Suppressor macrophage (primary cell): Measurements from ENCODE around the gene KLB.
"Not testable (repeated sequence)": the region's sequence is repeated elsewhere in the genome, so short reads cannot be mapped to it uniquely, and the experiment has no call there.

Experiments
- DNase-seq, 4 experiments: peaks; one replicate each; pipeline ENCODE4 v3.0.0-alpha.2; 2020 to 2022
- total RNA-seq, 17 experiments: gene quantifications; one replicate each; lab custom pipeline; 2026; ENCODE audit warnings: mixed read lengths in 6 of 17, inconsistent platforms in 3 of 17; lab: John Stamatoyannopoulos, UW

Gene KLB
- total RNA-seq: 0 to 2.0 (median 0) reads per million in 17 experiments

DNA sequence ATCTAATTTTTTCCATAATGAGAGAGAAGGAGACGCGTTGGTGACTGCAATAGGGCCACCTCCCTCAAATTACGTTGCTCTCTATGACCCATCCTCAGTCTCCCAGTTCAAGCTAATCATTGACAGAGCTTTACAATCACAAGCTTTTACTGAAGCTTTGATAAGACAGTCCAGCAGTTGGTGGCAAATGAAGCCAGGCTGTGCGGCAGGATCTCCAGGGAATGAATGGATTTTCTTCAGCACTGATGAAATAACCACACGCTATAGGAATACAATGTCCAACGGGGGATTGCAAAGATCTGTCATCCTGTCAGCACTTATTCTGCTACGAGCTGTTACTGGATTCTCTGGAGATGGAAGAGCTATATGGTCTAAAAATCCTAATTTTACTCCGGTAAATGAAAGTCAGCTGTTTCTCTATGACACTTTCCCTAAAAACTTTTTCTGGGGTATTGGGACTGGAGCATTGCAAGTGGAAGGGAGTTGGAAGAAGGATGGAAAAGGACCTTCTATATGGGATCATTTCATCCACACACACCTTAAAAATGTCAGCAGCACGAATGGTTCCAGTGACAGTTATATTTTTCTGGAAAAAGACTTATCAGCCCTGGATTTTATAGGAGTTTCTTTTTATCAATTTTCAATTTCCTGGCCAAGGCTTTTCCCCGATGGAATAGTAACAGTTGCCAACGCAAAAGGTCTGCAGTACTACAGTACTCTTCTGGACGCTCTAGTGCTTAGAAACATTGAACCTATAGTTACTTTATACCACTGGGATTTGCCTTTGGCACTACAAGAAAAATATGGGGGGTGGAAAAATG lies at the start of gene KLB:
TSS of gene KLB (plus strand) at position 168 of the 821 bp plus-strand sequence. CDS start at position 188, 20 bp downstream.
- no peak for DNase-seq

- no peak for DNase-seq
Observed at GRCh38 chr4:39357002-39357401, 49.7 kb upstream of the KLB start.

DNA sequence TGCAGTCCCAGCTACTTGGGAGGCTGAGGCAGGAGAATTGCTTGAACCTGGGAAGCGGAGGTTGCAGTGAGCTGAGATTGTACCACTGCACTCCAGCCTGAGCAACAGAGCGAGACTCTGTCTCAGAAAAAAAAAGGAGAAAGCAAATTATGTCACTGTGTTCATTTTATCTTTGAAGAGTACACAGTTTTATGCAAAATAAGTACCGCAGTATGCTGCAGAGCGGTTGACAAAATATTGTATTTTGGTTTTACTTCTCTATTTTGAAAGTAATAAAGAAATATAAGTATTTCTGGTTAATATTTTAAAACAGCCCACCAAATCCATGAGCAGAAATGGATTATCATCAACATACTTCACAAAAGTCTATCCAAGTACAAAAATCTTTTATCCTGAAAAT lies 46.1 kb upstream of the KLB start:
- DNase-seq: not testable (repeated sequence)

DNA sequence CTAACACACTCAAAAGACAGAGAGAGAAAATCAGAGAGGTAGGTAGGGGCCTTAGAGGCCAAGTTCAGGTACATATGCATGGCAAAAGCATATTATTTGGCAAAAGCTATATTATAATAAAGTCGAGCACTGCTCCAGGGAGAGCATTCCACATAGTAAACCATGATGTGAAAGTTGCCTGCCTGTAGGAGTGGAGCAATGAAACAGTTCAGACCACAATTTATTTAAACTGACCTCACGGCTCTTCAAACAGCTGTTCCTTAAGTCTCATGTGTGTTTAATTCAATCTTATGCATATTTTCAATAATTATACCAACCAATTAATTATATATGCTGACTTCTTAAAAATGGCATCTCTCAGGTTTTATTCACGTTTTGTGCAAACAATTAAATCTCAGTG lies 43.9 kb upstream of the KLB start:
- DNase-seq: no peak

GRCh38 chr4:39363773-39364393 lies 42.8 kb upstream of the KLB start:
- DNase-seq: no peak

DNA sequence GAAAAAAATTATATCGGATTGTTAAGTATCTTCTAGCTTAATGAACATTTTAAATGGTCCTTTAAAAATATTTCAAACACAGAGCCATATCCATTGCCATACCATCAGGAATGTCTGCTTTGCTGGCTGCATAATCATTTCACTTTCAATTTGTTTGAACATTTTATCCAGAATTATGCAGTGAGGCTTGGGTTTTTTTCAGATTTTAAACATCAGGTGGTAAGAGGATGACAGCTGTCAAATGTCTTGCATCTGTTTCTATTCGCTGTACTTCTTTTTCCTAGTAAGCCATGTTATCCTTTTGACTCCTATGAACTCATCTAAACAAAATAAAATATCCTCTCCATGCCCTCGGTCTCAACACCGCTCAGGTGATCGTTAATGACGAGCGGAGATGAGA lies 41.4 kb upstream of the KLB start:
- no peak for DNase-seq

GRCh38 chr4:39365830-39366771 lies 40.6 kb upstream of the KLB start, which contains the start of gene RFC1:
Gene RFC1 (minus strand): TSS chr4:39366362. CDS start chr4:39366241, 121 bp downstream.
- DNase-seq: peak; percentile 94 to 97 (median 95)

DNA sequence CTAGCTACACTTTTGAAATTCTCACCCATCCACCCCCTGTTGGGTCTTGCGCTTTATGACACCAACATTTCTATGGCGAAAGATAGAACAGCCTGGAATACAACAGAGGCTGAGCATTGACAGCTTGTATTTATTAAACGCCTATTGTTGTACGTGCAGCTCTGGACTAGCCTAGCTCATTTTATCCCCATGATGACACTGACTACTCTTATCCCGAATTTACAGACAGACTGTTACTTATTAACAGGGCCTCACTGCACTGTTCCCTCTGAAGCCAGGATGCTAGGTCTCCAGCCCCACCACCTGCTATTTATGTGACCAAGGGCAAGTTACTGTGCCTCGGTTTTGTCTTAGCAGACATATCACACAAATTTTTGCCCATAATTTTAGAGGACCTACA lies 39.6 kb upstream of the KLB start:
- DNase-seq: no peak

GRCh38 chr4:39369301-39369700 lies 37.4 kb upstream of the KLB start:
- DNase-seq: no peak

DNA sequence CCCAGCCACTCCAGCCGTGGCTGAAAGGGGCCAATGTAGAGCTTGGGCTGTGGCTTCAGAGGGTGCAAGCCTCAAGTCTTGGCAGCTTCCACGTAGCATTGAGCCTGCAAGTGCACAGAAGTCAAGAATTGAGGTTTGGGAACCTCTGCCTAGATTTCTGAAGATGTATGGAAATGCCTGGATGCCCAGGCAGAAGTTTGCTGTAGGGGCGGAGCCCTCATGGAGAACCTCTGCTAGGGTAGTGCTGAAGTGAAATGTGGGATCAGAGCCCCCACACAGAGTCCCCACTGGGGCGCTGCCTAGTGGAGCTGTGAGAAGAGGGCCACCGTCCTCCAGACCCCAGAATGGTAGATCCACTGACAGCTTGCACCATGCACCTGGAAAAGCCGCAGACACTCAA lies 35.5 kb upstream of the KLB start:
- DNase-seq: not testable (repeated sequence)

DNA sequence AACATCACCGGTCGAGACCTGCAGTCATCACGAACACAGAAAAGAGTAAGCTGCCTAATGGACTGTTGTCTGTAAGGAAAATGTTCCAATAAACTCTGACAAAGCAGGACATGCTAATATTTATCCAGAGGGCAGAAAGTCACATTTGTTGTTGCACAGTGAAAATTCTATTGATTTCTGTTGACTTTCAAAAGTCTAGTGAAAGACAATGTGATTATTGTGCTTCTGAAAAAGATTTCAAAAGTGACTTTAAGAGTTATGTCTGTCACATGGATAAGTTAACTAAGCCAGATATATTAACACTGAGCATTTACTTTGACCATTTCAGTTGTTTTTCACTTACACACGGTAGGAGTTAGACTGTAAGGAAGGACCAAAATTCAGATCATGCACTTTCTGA lies 31.3 kb upstream of the KLB start:
- no peak for DNase-seq

GRCh38 chr4:39383690-39384089 lies 23.0 kb upstream of the KLB start:
- no peak for DNase-seq

- DNase-seq: no peak
Observed at GRCh38 chr4:39384563-39384962, 22.2 kb upstream of the KLB start.

DNA sequence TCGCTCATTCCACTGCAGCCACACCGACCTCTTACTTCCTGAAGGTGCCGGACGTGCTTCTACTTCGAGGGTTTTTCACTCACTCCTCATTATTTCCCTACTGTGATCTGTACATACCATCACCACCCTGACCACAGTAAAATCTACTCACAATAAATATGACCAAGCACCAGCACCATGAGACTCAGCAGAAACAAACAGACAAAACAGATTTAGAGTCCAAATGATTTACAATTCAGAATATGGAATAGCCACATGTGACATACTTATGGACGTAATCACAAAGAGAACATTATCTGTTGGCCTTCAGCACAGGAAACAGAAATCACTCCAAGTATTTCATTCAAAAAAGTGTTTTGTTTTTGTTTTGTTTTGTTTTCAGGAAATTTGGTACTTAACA lies 16.1 kb upstream of the KLB start:
- no peak for DNase-seq

DNA sequence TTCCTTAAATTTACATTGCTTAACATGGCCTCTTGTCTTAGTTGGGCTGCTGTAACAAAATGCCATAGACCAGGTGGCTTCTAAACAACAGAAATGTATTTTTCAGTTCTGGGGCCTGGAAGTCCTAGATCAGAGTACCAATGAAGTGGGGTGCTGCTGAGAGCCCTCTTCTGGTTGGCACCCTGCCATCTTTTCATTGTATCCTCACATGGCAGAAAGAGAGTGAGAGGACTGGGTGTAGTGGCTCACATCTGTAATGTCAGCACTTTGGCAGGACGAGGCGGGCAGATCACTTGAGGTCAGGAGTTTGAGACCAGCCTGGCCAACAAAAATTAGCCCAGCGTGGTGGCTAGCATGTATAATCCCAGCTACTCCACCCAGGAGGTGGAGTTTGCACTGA lies 12.0 kb upstream of the KLB start:
- DNase-seq: no peak

DNA sequence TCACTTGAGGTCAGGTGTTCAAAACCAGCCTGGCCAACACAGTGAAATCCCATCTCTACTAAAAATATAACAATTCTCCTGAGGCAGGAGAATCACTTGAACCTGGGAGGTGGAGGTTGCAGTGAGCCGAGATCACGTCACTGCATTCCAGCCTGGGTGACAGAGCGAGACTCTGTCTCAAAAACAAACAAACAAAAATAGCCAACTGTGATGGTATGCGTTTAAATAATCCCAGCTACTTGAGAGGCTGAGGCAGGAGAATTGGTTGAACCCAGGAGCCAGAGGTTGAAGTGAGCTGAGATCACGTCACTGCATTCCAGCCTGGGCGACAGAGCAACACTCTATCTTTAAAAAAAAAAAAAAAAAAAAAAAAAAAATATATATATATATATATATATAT lies 5.1 kb upstream of the KLB start:
- DNase-seq: not testable (repeated sequence)

- DNase-seq: no peak
Observed at GRCh38 chr4:39407584-39407885, 805 bp downstream of the KLB start.

GRCh38 chr4:39410415-39410814 lies 3.7 kb downstream of the KLB start:
- peak in 1 of 4 experiments; percentile 2 for DNase-seq

DNA sequence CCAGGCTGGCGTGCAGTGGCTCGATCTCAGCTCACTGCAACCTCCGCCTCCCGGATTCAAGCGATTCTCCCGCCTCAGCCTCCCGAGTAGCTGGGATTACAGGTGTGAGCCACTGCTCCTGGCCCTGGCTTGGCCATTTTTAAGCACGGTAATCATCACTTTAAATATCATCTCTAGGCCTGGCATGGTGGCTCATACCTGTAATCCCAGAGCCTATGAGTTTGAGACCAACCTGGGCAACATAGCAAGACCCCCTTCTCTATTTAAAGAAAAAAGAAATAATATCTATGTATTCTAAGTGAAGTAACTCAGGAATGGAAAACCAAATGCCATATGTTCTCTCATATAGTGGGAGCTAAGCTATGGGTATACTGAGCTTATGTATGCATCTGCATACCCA lies 4.8 kb downstream of the KLB start:
- DNase-seq: not testable (repeated sequence)

- DNase-seq: peak in 1 of 4 experiments; percentile 14
Observed at GRCh38 chr4:39415678-39416283, 9.1 kb downstream of the KLB start.

- DNase-seq: no peak
Observed at GRCh38 chr4:39422247-39422646, 15.5 kb downstream of the KLB start.

DNA sequence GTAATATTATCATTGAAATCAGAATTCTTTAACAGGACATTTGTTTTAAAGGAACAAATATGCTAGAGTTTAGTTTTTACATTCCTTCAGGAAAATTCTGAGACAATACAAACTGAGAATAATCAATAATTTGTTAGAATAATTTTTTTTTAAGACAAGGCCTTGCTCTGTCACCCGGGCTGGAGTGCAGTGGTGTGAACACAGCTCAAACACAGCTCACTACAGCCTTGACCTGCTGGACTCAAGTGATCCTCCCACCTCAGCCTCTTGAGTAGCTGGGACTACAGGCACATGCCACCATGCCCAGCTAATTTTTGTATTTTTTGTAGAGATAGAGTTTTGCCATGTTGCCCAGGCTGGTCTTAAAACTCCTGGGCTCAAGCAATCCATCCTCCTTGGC lies 18.6 kb downstream of the KLB start:
- DNase-seq: not testable (repeated sequence)

- no peak for DNase-seq
Observed at GRCh38 chr4:39426728-39427127, 20.0 kb downstream of the KLB start.
